ENCODE measurements around the gene HPCAL1.

The HPCAL1 gene

GRCh38 chr2:10466801-10467200 is 164.1 kb downstream of the HPCAL1 start:
- no peak for DNase-seq (ENCODE audit: low read depth)

DNA sequence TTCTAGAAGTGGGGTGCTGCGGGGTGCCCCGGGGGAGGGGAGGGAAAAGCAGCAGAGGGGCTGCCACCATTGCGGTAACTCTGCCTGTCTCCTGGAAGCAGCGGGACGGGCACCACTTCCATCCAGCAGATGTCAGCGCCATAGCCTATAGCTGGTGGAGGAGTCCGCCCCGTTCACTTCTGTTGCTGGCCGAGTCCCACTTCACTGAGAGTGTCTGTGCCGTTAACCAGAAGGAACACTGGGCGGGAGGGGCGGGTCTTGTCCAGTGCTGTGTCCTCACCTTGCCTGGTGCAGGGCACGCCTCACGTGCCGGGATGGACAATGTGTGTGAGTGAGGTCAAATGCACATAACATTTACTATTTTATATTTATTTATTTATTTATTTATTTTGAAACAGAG is 164.7 kb downstream of the HPCAL1 start:
- DNase-seq (ENCODE audit: low read depth) = no peak

DNA sequence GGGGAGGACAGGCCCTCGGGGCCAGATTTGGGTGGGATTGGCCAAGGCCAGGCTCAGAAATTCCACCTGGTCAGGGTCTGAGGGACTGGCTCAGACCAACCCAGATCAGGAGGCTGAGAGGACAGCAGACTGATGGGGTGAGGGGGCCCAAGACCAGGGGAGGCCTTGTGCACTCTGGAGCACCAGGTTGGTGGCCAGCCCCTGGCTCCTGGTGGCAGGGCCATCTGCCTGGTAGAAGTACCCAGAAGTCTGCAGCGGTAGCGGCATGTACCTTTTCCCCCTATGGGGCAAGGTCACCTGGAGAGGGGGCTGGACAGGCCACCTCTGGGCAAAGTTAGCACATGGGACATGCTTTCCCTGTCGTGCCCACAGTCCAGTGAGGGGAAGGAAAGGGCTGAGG is 166.6 kb downstream of the HPCAL1 start:
- DNase-seq (ENCODE audit: low read depth) = no peak

GRCh38 chr2:10469955-10470608 is 167.4 kb downstream of the HPCAL1 start:
- DNase-seq (ENCODE audit: low read depth) = no peak

- DNase-seq (ENCODE audit: low read depth) = no peak
Observed at GRCh38 chr2:10471046-10471571, 168.4 kb downstream of the HPCAL1 start.

- DNase-seq (ENCODE audit: low read depth) = no peak
Observed at GRCh38 chr2:10471955-10472354, 169.3 kb downstream of the HPCAL1 start.

GRCh38 chr2:10473121-10473756 is 170.5 kb downstream of the HPCAL1 start:
- no peak for DNase-seq (ENCODE audit: low read depth)

DNA sequence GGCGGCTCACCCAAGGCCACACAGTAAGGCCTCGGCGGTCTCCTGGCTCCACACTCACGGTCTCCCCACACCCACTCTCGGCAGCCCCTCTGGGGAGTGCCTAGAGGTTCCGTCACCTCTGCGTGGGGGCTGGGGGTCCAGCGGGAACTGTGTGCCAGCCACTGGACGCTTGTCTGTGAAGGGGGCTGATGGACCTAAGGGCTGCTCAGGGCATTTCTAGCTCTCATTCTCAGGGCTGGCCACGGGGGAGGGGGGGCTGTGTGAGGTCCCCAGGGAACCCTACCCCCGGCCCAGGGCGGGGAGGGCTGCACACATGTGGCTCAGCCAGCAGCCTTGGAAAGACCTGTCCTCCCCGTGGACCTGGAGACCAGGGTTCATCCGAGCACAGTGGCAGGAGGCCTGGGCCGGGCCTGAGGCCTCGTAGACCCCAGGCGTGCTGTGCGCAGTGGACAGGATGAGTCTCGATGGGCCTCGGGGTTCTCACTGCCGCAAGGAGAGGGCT is 172.6 kb downstream of the HPCAL1 start:
- no peak for DNase-seq (ENCODE audit: low read depth)

DNA sequence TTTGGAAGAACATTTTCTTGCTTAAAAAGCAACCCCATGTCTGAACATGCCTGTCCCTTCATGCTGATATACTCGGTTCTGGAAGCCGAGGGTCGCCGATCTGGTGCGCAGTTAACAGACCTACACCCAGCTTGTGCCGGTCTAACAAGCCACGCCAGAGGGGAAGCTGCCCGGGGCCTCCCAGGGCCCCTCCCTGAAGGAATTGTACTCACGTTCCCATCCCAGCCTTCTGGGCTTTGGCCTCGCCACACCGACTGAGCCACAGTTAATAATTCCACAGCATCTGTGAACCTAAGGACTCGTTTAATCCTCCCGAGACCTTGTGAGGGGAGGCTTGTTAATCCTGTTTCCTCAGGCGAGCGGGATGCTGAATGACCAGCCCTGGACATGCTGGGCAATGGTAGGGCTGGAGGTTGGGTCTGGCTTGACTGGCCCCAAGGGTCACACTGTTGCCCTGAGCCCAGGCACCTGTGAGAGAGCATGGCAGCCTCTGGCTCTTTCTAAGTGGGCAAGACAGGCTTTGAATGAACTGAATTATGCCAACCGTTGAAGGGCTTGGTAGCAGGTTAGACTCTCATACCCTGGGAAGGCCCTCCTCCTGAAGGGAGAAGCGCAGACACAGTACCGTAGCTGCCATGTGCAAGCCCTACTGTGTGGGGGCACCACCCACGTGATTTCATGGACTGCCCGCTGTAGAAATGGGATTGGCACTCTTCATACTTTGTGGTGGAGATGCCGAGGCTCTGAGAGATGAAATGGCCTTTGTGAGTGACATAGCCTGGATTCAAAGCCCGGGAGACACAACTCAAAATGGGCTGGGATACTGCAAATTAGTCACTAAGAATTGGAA is 173.3 kb downstream of the HPCAL1 start:
- DNase-seq (ENCODE audit: low read depth) = no peak

DNA sequence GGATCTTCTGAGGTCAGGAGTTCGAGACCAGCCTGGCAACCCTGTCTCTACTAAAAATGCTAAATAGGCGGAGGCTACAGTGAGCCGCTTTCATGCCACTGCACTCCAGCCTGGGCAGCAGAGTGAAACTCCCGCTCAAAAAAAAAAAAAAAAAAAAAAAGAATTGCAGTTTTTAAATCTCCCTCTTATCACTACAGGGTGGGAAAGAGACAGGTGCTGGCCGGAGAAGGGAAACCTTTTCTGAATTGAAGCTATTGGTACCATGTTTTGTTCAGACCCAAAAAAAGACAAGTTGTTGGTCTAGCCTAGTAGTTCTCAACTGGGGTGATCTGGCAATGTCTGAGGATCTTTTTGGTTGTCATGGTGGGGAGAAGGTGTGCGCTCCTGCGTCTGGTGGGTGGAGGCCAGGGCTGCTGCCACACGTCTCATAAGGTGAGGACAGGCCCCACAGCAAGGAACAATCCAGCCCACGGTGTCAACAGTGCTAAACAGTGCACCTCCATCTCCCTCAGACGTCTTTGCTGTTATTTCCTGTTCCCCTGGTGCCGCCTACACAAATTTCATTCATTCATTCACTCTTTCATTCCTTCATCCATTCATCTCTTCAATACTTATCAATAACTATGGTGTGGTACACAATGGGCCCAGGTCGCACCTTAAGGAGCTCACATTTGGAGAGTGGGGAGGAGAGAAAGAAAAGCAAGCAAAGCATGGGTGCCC is 174.2 kb downstream of the HPCAL1 start:
- no peak for DNase-seq (ENCODE audit: low read depth)

Data from HS-5 (cell line).